Right lung (tissue), 10 donors: ENCODE results near the gene SLC10A7. TPM values are rescaled to one million over a fixed set of nuclear protein-coding genes. Genes with fewer than 3 reads are reported as not detected.

Source experiments
- DNase-seq, 2 donors: peaks; one replicate each; pipeline ENCODE4 v3.0.0-alpha.2; 2013
- long read RNA-seq, 8 donors: transcript quantifications; one replicate each; lab custom pipeline, GENCODE V29; 2026
- polyA plus RNA-seq, 5 donors: library from polyadenylated mRNA; unstranded; fragments of 120-200 nt; gene quantifications; one replicate each; pipeline versions ENCODE4 v1.2.1 to v1.2.3, GENCODE V29; 2013; ENCODE audit warnings: inconsistent platforms in 1 of 5, low replicate concordance in 1 of 5; ENCODE audit not compliant: insufficient read length in 5 of 5, insufficient read depth in 1 of 5

SLC10A7 gene
- 10 to 100 TPM; 10.6 to 22.2 (median 21.8) TPM for polyA plus RNA-seq
- long read RNA-seq, donor 1, partial matches to known transcripts: 5 of 7 reads
- long read RNA-seq, donor 1, other reads (novel, unspliced or antisense): 0 of 7 reads
- long read RNA-seq, donor 2, partial matches to known transcripts: 0 of 2 reads
- long read RNA-seq, donor 2, other reads (novel, unspliced or antisense): 0 of 2 reads
- long read RNA-seq, donor 3, partial matches to known transcripts: 0 of 1 reads
- long read RNA-seq, donor 3, other reads (novel, unspliced or antisense): 0 of 1 reads
- long read RNA-seq, donor 4: 0 reads
- long read RNA-seq, donor 5, partial matches to known transcripts: 0 of 2 reads
- long read RNA-seq, donor 5, other reads (novel, unspliced or antisense): 0 of 2 reads
- long read RNA-seq, donor 6, partial matches to known transcripts: 0 of 2 reads
- long read RNA-seq, donor 6, other reads (novel, unspliced or antisense): 0 of 2 reads
- long read RNA-seq, donor 7: 0 reads
- long read RNA-seq, donor 8: 0 reads

DNA sequence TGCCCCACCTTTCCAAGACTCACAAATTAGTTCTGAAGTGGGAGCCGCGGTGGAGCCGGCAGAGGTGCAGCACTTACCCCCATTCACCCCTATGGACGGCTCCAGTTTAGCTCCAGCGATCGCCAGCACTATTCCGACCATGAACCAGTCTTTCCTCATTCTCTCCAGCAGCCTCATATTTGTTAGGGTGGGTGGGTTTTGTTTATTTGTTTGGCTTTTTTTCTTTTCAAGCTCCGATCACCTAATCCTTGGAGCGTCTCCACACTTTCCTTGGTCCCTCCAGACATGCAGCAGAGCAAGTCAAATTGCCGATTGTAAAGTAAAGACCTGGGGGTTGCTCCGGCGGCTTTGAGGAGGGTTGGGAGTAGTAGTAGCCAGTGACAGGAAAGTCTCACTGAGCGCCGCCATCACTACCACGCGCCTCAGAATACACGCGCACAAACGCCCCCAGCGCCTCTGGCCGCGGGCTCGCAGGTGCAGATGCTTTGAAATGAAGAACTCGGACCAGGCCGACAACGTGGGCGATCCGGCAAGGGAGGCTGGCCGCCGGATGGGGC lies at the start of gene SLC10A7:
Gene SLC10A7 (minus strand): TSS at position 400 of the 557 bp plus-strand sequence. CDS start 223 bp downstream, at position 177.
- peak; percentile 76 to 77 for DNase-seq

GRCh38 chr4:146567396-146567795 lies 45.7 kb upstream of the SLC10A7 start:
- no peak for DNase-seq

DNA sequence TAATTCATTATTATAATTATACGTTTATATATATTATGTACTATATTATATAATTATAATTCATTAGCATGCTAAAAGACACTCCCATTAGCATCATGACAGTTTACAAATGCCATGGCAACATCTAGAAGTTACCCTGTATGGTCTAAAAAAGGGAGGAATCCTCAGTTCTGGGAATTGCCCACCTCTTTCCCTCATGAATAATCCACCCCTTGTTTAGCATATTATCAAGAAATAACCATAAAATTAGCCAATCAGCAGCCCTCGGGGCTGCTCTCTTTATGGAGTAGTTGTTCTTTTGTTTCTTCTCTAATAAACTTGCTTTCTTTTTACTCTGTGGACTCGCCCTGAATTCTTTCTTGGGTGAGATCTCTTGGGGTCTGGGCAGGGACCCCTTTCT lies 42.8 kb upstream of the SLC10A7 start:
- DNase-seq: no peak

- DNase-seq: no peak
Measured at GRCh38 chr4:146550161-146550560, 28.4 kb upstream of the SLC10A7 start.

DNA sequence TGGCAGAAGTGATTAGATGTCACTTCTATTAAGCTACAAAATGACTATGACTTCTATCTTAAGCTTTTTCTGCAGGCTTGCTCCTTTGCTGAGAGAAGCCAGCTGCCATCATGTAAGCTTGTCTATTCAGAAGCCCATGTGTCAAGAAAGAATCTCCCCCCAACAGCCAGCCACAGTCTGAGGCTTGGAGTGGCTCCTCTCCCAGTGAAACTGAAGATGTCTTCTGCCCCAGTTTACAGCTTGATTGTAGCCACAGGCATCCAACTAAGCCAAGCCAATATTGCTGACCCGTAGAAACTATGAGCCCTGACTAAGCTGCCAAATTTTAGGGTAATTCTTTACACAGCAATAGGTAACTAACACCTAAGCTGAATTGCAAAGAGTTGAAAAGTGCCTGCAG lies 26.7 kb upstream of the SLC10A7 start:
- no peak for DNase-seq

DNA sequence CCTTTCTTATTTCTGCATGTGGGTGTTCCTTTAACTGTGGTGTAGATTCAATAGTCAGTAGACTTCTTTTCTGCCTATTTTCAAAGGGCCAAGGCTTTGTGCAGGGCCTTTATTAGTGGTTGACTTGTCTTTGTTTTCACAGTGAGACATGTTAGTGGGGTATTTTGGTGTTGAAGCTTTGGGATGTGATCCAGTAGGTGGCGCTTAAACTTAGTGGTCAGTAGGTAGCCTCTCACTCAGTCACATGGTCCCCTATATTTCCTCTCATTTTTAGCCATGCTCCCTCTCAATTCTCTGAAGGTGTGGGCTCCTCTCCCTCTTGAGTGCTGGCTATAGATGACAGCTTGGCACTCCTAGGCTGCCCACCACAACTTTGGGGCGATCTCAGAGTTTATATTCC lies 23.4 kb upstream of the SLC10A7 start:
- DNase-seq: no peak

DNA sequence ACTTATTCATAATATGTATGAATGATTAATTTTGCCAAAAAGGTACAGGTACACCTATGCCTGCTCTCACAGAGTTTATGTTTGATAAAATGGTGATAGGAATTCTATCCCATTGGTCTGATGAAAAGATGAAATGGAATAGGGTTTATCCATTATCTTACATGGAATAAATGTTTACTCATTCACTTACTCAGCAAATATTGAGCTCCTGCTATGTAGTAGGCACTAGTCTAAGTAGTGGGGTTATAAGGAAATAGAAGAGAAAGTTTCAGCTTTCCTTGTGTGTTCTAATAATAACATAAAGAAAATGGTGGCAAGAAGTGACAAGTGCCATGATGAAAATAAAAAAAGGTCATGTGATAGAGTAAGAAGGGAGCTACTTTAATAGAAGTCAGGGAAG lies 12.4 kb upstream of the SLC10A7 start:
- DNase-seq: no peak

DNA sequence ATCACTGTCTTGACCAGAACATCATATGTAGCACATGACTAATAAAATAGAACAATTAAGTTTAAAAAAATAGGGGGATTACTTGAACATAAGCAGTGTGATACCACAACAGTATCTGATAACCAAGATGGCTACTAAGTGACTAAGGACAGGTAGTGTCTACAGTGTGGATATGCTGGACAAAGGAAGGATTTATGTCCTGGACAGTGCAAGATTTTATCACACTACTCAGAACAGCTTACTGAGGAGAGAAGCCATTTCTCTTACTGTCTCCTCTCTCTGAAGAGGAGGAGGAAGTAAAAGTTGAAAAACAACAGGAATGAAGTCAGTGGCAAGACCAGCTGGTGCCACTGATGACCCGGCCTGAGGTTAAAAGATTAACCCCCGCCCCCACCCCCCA lies 4.0 kb upstream of the SLC10A7 start:
- DNase-seq: no peak

GRCh38 chr4:146524663-146525062 lies 2.9 kb upstream of the SLC10A7 start:
- DNase-seq: no peak

DNA sequence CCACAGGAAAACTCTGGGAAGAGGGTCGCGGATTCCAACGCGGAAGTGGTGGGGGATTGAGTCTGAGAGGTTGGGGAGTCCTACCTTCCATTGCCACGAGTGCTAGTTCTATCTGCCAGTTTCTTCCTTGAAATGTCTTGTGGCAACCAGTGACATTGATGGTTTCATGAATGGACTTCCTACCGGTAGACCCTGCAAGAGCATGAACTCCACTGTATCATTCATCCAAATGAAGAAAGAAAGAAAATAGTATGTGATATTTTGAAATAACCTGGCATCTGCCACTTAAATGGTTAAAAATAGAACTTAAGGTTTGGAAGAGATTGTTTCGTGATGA lies 1.1 kb upstream of the SLC10A7 start:
- DNase-seq: peak in 1 of 2 donors; percentile 29

GRCh38 chr4:146522098-146522868 lies 543 bp upstream of the SLC10A7 start:
- DNase-seq: peak; percentile 86 to 89

DNA sequence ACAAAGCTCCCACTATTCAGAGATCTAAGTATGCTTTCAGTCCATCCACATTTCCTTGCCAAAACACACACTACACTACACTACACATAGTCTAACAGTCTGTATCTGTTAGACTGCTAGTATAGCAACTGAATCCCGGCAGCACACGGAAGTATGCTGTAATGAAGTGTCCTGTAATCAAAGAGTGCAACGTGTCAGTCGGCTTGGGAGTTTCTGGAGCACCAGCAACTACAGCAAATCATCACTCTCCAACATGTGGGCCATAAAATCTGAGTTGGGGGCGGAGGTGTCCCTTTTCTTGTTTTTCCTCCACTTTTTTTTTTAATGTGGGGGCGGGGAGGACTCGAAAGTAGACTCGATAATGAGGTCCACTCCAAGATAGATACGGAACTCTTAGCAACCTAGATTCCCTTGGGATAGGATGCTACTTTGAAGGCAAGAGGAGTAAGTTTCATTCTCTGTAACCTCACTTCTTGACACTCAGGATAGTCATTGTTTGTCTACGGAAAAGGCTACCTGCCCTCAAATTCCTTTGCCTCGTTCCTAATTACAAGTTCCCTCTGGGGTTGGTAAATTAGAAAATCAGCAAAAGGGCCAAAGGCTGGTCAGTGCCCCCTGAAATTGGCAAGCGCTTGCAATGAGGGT lies 722 bp downstream of the SLC10A7 start:
- DNase-seq: peak; percentile 59 to 70

- DNase-seq: no peak
Measured at GRCh38 chr4:146514651-146515357, 6.9 kb downstream of the SLC10A7 start.

DNA sequence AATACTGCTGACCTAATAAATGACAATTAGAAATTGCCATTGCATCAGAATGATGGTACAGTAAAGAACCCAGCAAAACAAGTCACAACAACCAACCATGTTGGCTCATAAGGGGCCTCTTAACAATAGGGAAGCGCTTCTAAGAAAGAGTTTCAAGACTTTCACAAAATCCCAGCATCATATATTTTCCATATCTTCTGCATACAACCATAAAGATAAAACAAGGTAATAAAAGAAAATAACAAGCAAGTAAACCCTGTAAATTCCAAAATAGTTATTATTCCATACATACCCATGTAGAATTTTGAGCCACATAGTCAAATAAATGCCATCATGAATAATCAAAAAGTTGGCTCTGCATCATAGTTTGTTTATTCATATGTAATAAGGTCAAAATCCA lies 8.2 kb downstream of the SLC10A7 start:
- DNase-seq: no peak

DNA sequence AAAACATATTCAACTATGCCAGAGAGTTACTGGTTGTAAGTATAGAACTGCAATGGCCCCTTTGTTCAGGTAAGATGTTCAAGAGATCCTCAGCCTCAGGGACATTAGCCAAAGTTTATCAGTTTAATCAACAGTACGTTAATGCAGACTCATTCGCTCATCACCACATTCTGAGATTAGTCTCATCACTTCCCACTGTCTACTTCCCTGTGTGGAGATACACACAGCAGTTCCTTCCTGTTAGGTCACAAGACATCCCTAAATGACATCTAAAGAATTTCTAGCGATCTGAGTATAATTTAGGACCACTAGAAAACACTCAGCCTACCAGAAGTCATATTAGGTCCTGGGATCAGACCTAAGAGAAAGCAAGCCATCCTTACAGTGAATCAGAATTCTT lies 10.4 kb downstream of the SLC10A7 start:
- DNase-seq: no peak

GRCh38 chr4:146510942-146511341 lies 10.8 kb downstream of the SLC10A7 start:
- DNase-seq: no peak

DNA sequence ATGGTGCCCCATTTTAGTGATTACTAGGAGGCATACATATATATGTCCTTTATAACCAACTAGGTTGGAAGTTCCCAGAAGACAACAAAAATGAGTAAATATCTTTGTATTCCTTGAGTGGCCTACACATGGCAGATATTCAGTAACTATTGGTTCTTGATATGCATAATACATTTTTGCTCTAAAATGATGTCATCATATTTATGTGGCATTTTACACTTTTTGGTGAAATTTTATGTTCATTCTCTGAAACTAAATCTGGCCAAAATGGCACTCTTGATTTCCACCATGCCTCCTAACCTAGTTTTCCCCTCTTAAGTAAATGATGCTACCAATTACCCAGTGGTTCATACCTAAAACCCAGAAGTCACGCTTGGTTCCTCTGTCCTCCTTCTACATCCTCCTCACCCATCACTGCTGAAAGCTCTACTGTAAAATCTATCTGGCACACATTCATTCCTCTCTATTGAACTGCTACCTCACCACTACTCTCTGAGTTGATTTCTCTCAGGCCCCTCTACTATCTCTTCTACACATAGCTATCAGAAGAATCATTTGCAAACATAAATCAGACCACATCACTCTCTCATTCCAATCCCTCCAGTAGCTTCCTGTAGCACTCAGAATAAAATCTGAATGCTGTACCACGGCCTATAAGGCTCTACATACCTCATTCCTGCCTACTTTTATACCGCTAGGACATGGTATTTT lies 13.4 kb downstream of the SLC10A7 start:
- no peak for DNase-seq

DNA sequence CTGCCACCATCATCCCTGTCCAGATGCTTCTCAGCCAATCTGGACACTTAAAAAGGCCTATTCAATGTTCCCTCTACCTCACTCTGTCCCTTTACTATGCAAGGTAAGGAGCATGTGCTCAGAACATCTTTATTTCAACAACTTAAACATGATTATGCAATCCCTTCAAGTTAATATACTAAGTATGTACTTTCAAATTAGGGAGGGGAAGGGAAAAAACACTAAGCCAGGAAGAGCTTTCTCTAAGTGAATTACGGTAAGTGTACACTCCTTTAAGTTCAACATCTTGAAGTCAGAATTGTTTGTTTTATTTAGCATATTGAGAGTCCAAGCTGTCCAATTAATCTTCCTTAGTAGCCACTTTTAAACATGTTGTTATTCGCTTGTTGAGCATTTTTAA lies 14.1 kb downstream of the SLC10A7 start:
- DNase-seq: no peak

- DNase-seq: no peak
Measured at GRCh38 chr4:146506272-146506671, 15.5 kb downstream of the SLC10A7 start.

- DNase-seq: no peak
Measured at GRCh38 chr4:146500216-146500615, 21.5 kb downstream of the SLC10A7 start.

- DNase-seq: peak; percentile 42 to 49
Measured at GRCh38 chr4:146498291-146498690, 23.4 kb downstream of the SLC10A7 start.
